Cardiac muscle cell (in vitro differentiated cells and primary cell): ENCODE data around the gene DCDC2B. TPM values are rescaled to one million over a fixed set of nuclear protein-coding genes. Genes with fewer than 3 reads are reported as not detected.

Experiments
- DNase-seq, 2 donors: peaks; one replicate each; pipeline versions ENCODE4 v3.0.0 to v3.0.0-alpha.2; 2010 to 2017; ENCODE audit warnings: low read depth in 1 of 2, low spot score in 1 of 2
- H3K27ac ChIP-seq: fragments of 200-600 bp; sonication (generic); 2 replicates; pipeline ENCODE4 v1.5.1; 2016
- H3K27me3 ChIP-seq: fragments of 200-600 bp; sonication (generic); 2 replicates; pipeline ENCODE4 v1.6.0; 2016; ENCODE audit warnings: control low read depth
- H3K36me3 ChIP-seq: fragments of 200-600 bp; sonication (generic); 2 replicates; pipeline ENCODE4 v1.5.1; 2016; ENCODE audit warnings: control low read depth
- H3K4me1 ChIP-seq: fragments of 200-600 bp; sonication (generic); 2 replicates; pipeline ENCODE4 v1.8.1; 2017; ENCODE audit warnings: low read depth, mild to moderate bottlenecking, mixed run types
- H3K4me3 ChIP-seq: fragments of 200-600 bp; sonication (generic); 2 replicates; pipeline ENCODE4 v1.5.1; 2016; ENCODE audit warnings: mild to moderate bottlenecking
- H3K9me3 ChIP-seq: fragments of 200-600 bp; sonication (generic); 2 replicates; pipeline ENCODE4 v1.5.1; 2017; ENCODE audit warnings: low read depth, mild to moderate bottlenecking, control low read depth
- CTCF ChIP-seq: IDR thresholded peaks from 2 replicates; pipeline ENCODE4 v1.5.1; 2012; ENCODE audit warnings: low read depth, mild to moderate bottlenecking, low read length
- polyA plus RNA-seq: library from polyadenylated mRNA; unstranded; fragments of >200 nt; fragmentation: Nextera tagmentation; extraction: Ambion mirVana; gene quantifications from 2 replicates; pipeline ENCODE4 v1.2.1, GENCODE V29; 2016
- total RNA-seq: library from RNA; depleted of rRNA; stranded (reverse); fragments of >200 nt; gene quantifications from 2 replicates; pipeline ENCODE4 v1.2.3, GENCODE V29; 2016

The DCDC2B gene
- total and polyA plus RNA-seq, 2 experiments from 2014 or later = 0.72 TPM; not detected in 1

GRCh38 chr1:32181563-32181962, 27.3 kb upstream of the DCDC2B start:
- H3K4me3 ChIP-seq = no peak overlapping the region
- H3K9me3 ChIP-seq = no peaks in the 10 kb centered on the region
- H3K27me3 ChIP-seq = no peaks in the 10 kb centered on the region
- peaks cover 14% of the 10 kb centered on the region for H3K4me1 ChIP-seq
- H3K36me3 ChIP-seq = peaks cover 14% of the 10 kb centered on the region
- no peak for DNase-seq
- no peak for TF ChIP-seq CTCF
- no peak overlapping the region for H3K27ac ChIP-seq

- TF ChIP-seq CTCF = no peak
- no peaks in the 10 kb centered on the region for H3K9me3 ChIP-seq
- no peaks in the 10 kb centered on the region for H3K27me3 ChIP-seq
- H3K36me3 ChIP-seq = peaks cover 18% of the 10 kb centered on the region
- no peak overlapping the region for H3K27ac ChIP-seq
- DNase-seq = no peak
- peaks cover 14% of the 10 kb centered on the region for H3K4me1 ChIP-seq
- H3K4me3 ChIP-seq = no peak overlapping the region
These were observed 26.8 kb upstream of the DCDC2B start for GRCh38 chr1:32182060-32182459.

GRCh38 chr1:32184650-32185049, 24.2 kb upstream of the DCDC2B start:
- peaks cover 11% of the 10 kb centered on the region for H3K4me1 ChIP-seq
- TF ChIP-seq CTCF = no peak
- H3K9me3 ChIP-seq = no peaks in the 10 kb centered on the region
- H3K4me3 ChIP-seq = no peak overlapping the region
- DNase-seq = no peak
- H3K36me3 ChIP-seq = peaks cover 43% of the 10 kb centered on the region
- H3K27ac ChIP-seq = no peak overlapping the region
- H3K27me3 ChIP-seq = no peaks in the 10 kb centered on the region

- peaks cover 53% of the 10 kb centered on the region for H3K36me3 ChIP-seq
- peaks cover 5% of the 10 kb centered on the region for H3K4me1 ChIP-seq
- H3K27me3 ChIP-seq = no peaks in the 10 kb centered on the region
- H3K27ac ChIP-seq = no peak overlapping the region
- H3K4me3 ChIP-seq = no peak overlapping the region
- TF ChIP-seq CTCF = no peak
- H3K9me3 ChIP-seq = no peaks in the 10 kb centered on the region
- DNase-seq = no peak
These were observed 22.8 kb upstream of the DCDC2B start for GRCh38 chr1:32186077-32186476.

GRCh38 chr1:32186491-32186890, 22.4 kb upstream of the DCDC2B start:
- Histone ChIP-seq H3K36me3 (peaks cover 53% of the 10 kb centered on the region), H3K4me1 (peaks cover under 1% of the 10 kb centered on the region), H3K27ac (no peak overlapping the region), H3K4me3 (no peak overlapping the region), H3K9me3 (no peaks in the 10 kb centered on the region), H3K27me3 (no peaks in the 10 kb centered on the region)
- no peak for TF ChIP-seq CTCF
- no peak for DNase-seq

- TF ChIP-seq CTCF = no peak
- Histone ChIP-seq H3K36me3 (peaks cover 60% of the 10 kb centered on the region), H3K27ac (no peak overlapping the region), H3K27me3 (no peaks in the 10 kb centered on the region), H3K4me3 (no peak overlapping the region), H3K9me3 (no peaks in the 10 kb centered on the region), H3K4me1 (no peaks in the 10 kb centered on the region)
- no peak for DNase-seq
These were observed 21.0 kb upstream of the DCDC2B start for GRCh38 chr1:32187850-32188249.
